Duodenal mucosa (tissue), 2 donors: ENCODE data around the gene FERMT1.
"Not testable (repeated sequence)": the region's sequence is repeated elsewhere in the genome, so short reads cannot be mapped to it uniquely, and the experiment has no call there.

Experiments
- H3K27ac ChIP-seq: one replicate; pipeline ENCODE4 v1.7.0; 2013; ENCODE audit warnings: low read depth, low read length
- H3K27me3 ChIP-seq, 2 donors: one replicate each; pipeline ENCODE4 v1.7.0; 2013; ENCODE audit warnings: low read length in 2 of 2, control low read depth in 1 of 2; ENCODE audit not compliant: insufficient read depth in 2 of 2, control insufficient read depth in 1 of 2
- H3K36me3 ChIP-seq, 2 donors: one replicate each; pipeline ENCODE4 v1.7.0; 2013; ENCODE audit warnings: low read length in 2 of 2, control low read depth in 1 of 2; ENCODE audit not compliant: insufficient read depth in 2 of 2, control insufficient read depth in 1 of 2
- H3K4me1 ChIP-seq, 2 donors: one replicate each; pipeline ENCODE4 v1.7.0; 2013; ENCODE audit warnings: low read length in 2 of 2, control low read depth in 1 of 2; ENCODE audit not compliant: insufficient read depth in 2 of 2, control insufficient read depth in 1 of 2
- H3K4me3 ChIP-seq, 2 donors: one replicate each; pipeline ENCODE4 v1.7.0; 2013; ENCODE audit warnings: low read length in 2 of 2, low read depth in 1 of 2
- H3K9ac ChIP-seq, 2 donors: one replicate each; pipeline ENCODE4 v1.7.0; 2013; ENCODE audit warnings: low read length in 2 of 2, low read depth in 1 of 2
- H3K9me3 ChIP-seq, 2 donors: one replicate each; pipeline ENCODE4 v1.7.0; 2013; ENCODE audit warnings: low read length in 2 of 2, control low read depth in 1 of 2; ENCODE audit not compliant: control insufficient read depth in 1 of 2

The FERMT1 gene

DNA sequence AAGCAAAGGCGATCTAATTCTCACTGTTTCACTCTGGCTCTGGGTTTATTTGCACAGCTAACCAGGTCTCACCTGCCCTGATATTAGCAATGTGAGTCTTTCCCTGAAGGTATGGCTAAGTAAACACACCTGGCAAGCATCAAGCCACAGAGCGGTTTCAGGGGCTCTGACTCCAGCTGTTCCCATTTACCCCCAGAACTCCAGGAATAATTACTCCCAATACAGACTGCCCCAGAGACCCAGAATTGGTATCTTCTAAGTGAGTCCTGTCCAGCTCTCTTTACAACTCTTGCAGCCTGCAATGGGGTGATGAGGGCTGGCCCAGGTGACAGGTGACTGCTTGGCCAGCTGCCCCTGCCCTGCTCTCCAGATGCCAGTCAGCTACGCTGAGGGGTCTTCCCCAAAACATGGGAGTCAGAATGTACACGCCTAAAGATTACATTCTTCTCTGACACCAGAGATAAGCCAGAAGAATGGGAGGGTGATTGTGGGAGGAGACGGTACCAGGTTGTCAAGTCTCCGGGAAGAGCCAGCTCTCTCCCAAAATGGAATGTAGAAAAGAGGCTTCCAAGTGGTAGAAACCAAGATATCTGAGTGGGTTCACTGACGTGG lies 64.0 kb downstream of the FERMT1 start:
- Histone ChIP-seq H3K27me3 (peaks cover 0 to 2% of the 10 kb centered on the region in 2 donors), H3K9ac (no peak overlapping the region), H3K4me1 (peaks cover 12% of the 10 kb centered on the region in 2 donors), H3K4me3 (no peak overlapping the region), H3K27ac (no peak overlapping the region), H3K36me3 (no peaks in the 10 kb centered on the region), H3K9me3 (no peaks in the 10 kb centered on the region)

GRCh38 chr20:6057691-6058090 lies 65.1 kb downstream of the FERMT1 start:
- peaks cover 9 to 11% of the 10 kb centered on the region in 2 donors for H3K27me3 ChIP-seq
- peaks cover 12 to 14% of the 10 kb centered on the region in 2 donors for H3K4me1 ChIP-seq
- H3K27ac ChIP-seq = no peak overlapping the region
- no peak overlapping the region for H3K4me3 ChIP-seq
- H3K36me3 ChIP-seq = no peaks in the 10 kb centered on the region
- no peaks in the 10 kb centered on the region for H3K9me3 ChIP-seq
- no peak overlapping the region for H3K9ac ChIP-seq

GRCh38 chr20:6057139-6057538 lies 65.7 kb downstream of the FERMT1 start:
- Histone ChIP-seq H3K9me3 (no peaks in the 10 kb centered on the region), H3K9ac (no peak overlapping the region)

DNA sequence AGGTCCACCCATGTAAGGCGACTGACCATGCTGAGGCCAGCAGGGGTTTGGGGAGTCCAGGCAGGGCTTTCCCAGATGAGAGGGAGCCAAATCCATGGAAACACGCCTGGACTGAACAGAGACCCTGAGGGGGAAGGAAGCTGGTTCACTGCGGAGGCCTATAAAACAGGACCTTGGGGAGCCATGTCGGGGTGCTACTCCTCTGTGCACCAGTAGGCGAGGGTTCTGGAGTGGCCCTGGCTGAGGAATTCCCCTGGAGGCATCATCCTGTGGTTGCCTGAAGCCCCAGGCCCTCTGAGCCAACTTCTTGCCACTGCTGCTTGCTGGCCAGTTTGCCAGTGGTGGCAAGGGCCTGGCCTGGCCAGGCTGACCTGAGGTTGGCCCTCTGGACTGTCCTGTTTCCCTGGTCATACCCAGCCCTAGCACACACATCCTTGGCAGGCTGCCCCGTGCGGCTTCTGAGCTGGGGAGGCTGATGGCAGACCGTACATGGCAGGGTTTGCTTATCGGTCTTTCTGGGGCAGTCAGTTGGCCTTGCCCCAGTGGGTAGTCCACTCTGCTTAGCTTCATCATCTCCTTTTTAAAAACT lies 66.8 kb downstream of the FERMT1 start:
- H3K27ac ChIP-seq = no peak overlapping the region
- no peak overlapping the region for H3K4me3 ChIP-seq
- no peak overlapping the region for H3K9ac ChIP-seq
- H3K27me3 ChIP-seq = peaks cover 16 to 19% of the 10 kb centered on the region in 2 donors
- H3K9me3 ChIP-seq = no peaks in the 10 kb centered on the region
- H3K4me1 ChIP-seq = peaks cover 12 to 24% of the 10 kb centered on the region in 2 donors
- H3K36me3 ChIP-seq = no peaks in the 10 kb centered on the region

More at GRCh38 chr20:6057139-6057538, 65.7 kb downstream of the FERMT1 start:
- no peaks in the 10 kb centered on the region for H3K36me3 ChIP-seq
- no peak overlapping the region for H3K27ac ChIP-seq
- peaks cover 12 to 18% of the 10 kb centered on the region in 2 donors for H3K4me1 ChIP-seq
- H3K27me3 ChIP-seq = peaks cover 11 to 16% of the 10 kb centered on the region in 2 donors
- no peak overlapping the region for H3K4me3 ChIP-seq

- Histone ChIP-seq H3K9ac (no peak overlapping the region), H3K36me3 (no peaks in the 10 kb centered on the region), H3K27ac (no peak overlapping the region), H3K9me3 (no peaks in the 10 kb centered on the region), H3K4me3 (no peak overlapping the region), H3K27me3 (peaks cover 18 to 20% of the 10 kb centered on the region in 2 donors), H3K4me1 (peaks cover 12 to 24% of the 10 kb centered on the region in 2 donors)
Observed at GRCh38 chr20:6055161-6055783, 67.6 kb downstream of the FERMT1 start.

- not testable (repeated sequence) for H3K9me3 ChIP-seq, H3K36me3 ChIP-seq, H3K4me3 ChIP-seq, H3K9ac ChIP-seq, H3K27ac ChIP-seq
- Histone ChIP-seq H3K4me1 (peaks cover 12 to 24% of the 10 kb centered on the region in 2 donors), H3K27me3 (peaks cover 18 to 19% of the 10 kb centered on the region in 2 donors)
Observed at GRCh38 chr20:6054689-6055051, 68.2 kb downstream of the FERMT1 start.

- peaks cover 18% of the 10 kb centered on the region in 2 donors for H3K27me3 ChIP-seq
- peak within 1 kb of the TSS in 1 of 2 donors; percentile 4 for H3K4me3 ChIP-seq
- peaks cover 12 to 24% of the 10 kb centered on the region in 2 donors for H3K4me1 ChIP-seq
- H3K36me3 ChIP-seq = no peaks in the 10 kb centered on the region
- no peak within 1 kb of the TSS for H3K27ac ChIP-seq
- no peaks in the 10 kb centered on the region for H3K9me3 ChIP-seq
- no peak within 1 kb of the TSS for H3K9ac ChIP-seq
Observed at GRCh38 chr20:6053776-6054688, 68.8 kb downstream of the FERMT1 start, which contains the start of gene LRRN4. TSS of gene LRRN4 (minus strand) at chr20:6054060. CDS start at chr20:6052799, 1,261 bp downstream.

GRCh38 chr20:6053064-6053775 lies 69.6 kb downstream of the FERMT1 start:
- no peaks in the 10 kb centered on the region for H3K36me3 ChIP-seq
- peaks cover 18% of the 10 kb centered on the region in 2 donors for H3K27me3 ChIP-seq
- no peaks in the 10 kb centered on the region for H3K9me3 ChIP-seq
- H3K4me1 ChIP-seq = peaks cover 12 to 16% of the 10 kb centered on the region in 2 donors
- no peak overlapping the region for H3K4me3 ChIP-seq
- no peak overlapping the region for H3K9ac ChIP-seq
- H3K27ac ChIP-seq = no peak overlapping the region

- Histone ChIP-seq H3K36me3 (no peaks in the 10 kb centered on the region), H3K9me3 (no peaks in the 10 kb centered on the region), H3K27ac (no peak overlapping the region), H3K27me3 (peaks cover 18% of the 10 kb centered on the region in 2 donors), H3K4me3 (peak overlapping the region in 1 of 2 donors; percentile 29), H3K9ac (no peak overlapping the region), H3K4me1 (peaks cover 5 to 12% of the 10 kb centered on the region in 2 donors)
Observed at GRCh38 chr20:6051505-6051904, 71.3 kb downstream of the FERMT1 start.
